Neural progenitor cell (in vitro differentiated cells): ENCODE measurements around the gene PDIA5.

Experiments used
- EZH2 ChIP-seq: fragments of 200-600 bp; sonication (generic); IDR thresholded peaks from 2 replicates; pipeline ENCODE4 v1.6.1; 2017; ENCODE audit warnings: antibody characterized with exemption, mild to moderate bottlenecking, moderate library complexity
- TF ChIP-seq, protein P1 (sequence below): fragments of 200-600 bp; sonication (generic); IDR thresholded peaks from 2 replicates; pipeline ENCODE4 v1.5.1; 2017; ENCODE audit warnings: antibody characterized with exemption, mild to moderate bottlenecking

- TF ChIP-seq, protein P1, sequence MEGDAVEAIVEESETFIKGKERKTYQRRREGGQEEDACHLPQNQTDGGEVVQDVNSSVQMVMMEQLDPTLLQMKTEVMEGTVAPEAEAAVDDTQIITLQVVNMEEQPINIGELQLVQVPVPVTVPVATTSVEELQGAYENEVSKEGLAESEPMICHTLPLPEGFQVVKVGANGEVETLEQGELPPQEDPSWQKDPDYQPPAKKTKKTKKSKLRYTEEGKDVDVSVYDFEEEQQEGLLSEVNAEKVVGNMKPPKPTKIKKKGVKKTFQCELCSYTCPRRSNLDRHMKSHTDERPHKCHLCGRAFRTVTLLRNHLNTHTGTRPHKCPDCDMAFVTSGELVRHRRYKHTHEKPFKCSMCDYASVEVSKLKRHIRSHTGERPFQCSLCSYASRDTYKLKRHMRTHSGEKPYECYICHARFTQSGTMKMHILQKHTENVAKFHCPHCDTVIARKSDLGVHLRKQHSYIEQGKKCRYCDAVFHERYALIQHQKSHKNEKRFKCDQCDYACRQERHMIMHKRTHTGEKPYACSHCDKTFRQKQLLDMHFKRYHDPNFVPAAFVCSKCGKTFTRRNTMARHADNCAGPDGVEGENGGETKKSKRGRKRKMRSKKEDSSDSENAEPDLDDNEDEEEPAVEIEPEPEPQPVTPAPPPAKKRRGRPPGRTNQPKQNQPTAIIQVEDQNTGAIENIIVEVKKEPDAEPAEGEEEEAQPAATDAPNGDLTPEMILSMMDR: no peak
- no peak for TF ChIP-seq EZH2
Measured at GRCh38 chr3:123044981-123045763, 21.7 kb upstream of the PDIA5 start.
